BJ (cell line): Measurements from ENCODE around the gene HERC3. TPM values are rescaled to one million over a fixed set of nuclear protein-coding genes. Genes with fewer than 3 reads are reported as not detected.

Experiments used
- CTCF ChIA-PET: fragments of 350-600 bp; formaldehyde crosslinking; extraction: SDS; loops from one replicate; lab custom pipeline; 2021; ENCODE audit warnings: antibody characterized with exemption, inconsistent platforms; lab: Yijun Ruan, JAX
- POLR2A ChIA-PET: fragments of 300-600 bp; sonication (Branson Sonifier 250); formaldehyde crosslinking; extraction: SDS; loops from one replicate; lab custom pipeline; 2021; ENCODE audit warnings: antibody characterized with exemption; lab: Charles Lee
- DNase-seq: peaks from one replicate; pipeline ENCODE4 v3.0.0-alpha.2; 2011; ENCODE audit warnings: low read depth
- H3K27me3 ChIP-seq: 2 replicates; pipeline ENCODE4 v1.6.0; 2011; ENCODE audit warnings: low read length; ENCODE audit not compliant: control insufficient read depth, insufficient read depth
- H3K36me3 ChIP-seq: 2 replicates; pipeline ENCODE4 v1.5.1; 2011; ENCODE audit warnings: low read length; ENCODE audit not compliant: control insufficient read depth, insufficient read depth
- H3K4me3 ChIP-seq: 2 replicates; pipeline ENCODE4 v1.5.1; 2011; ENCODE audit warnings: low read depth, mild to moderate bottlenecking, control low read depth, low read length
- polyA plus RNA-seq: library from polyadenylated mRNA; depleted of rRNA; stranded (reverse); fragments of >200 nt; gene quantifications from 2 replicates; pipeline ENCODE4 v1.2.3, GENCODE V29; 2011
- TF ChIP-seq, protein P1 (sequence below): IDR thresholded peaks from 2 replicates; pipeline ENCODE4 v1.5.1; 2011; ENCODE audit warnings: low read depth, mild to moderate bottlenecking, control low read depth, inconsistent platforms, low read length, moderate library complexity; ENCODE audit not compliant: insufficient read depth

Gene HERC3
- polyA plus RNA-seq, 1 experiment: 13.0 TPM

GRCh38 chr4:88623097-88623496, 30.8 kb downstream of the HERC3 start:
- CTCF ChIA-PET: interaction anchor here (0.7 to 1.0 kb wide), 3 partner anchors 10 to 236 kb away, joined by 3 to 4 read pairs (median 4); no protein-coding TSS in a partner anchor
- H3K4me3 ChIP-seq: no peak overlapping the region
- TF ChIP-seq, protein P1, sequence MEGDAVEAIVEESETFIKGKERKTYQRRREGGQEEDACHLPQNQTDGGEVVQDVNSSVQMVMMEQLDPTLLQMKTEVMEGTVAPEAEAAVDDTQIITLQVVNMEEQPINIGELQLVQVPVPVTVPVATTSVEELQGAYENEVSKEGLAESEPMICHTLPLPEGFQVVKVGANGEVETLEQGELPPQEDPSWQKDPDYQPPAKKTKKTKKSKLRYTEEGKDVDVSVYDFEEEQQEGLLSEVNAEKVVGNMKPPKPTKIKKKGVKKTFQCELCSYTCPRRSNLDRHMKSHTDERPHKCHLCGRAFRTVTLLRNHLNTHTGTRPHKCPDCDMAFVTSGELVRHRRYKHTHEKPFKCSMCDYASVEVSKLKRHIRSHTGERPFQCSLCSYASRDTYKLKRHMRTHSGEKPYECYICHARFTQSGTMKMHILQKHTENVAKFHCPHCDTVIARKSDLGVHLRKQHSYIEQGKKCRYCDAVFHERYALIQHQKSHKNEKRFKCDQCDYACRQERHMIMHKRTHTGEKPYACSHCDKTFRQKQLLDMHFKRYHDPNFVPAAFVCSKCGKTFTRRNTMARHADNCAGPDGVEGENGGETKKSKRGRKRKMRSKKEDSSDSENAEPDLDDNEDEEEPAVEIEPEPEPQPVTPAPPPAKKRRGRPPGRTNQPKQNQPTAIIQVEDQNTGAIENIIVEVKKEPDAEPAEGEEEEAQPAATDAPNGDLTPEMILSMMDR: no peak
- H3K36me3 ChIP-seq: no peaks in the 10 kb centered on the region
- H3K27me3 ChIP-seq: no peaks in the 10 kb centered on the region
- peak; percentile 93 for DNase-seq
- POLR2A ChIA-PET: no interaction called here

- DNase-seq: no peak
- Histone ChIP-seq H3K4me3 (no peak overlapping the region), H3K27me3 (no peaks in the 10 kb centered on the region), H3K36me3 (no peaks in the 10 kb centered on the region)
- CTCF ChIA-PET: no interaction called here
- POLR2A ChIA-PET: no interaction called here
- TF ChIP-seq, protein P1: no peak
Measured at GRCh38 chr4:88628746-88629145, 36.5 kb downstream of the HERC3 start.

DNA sequence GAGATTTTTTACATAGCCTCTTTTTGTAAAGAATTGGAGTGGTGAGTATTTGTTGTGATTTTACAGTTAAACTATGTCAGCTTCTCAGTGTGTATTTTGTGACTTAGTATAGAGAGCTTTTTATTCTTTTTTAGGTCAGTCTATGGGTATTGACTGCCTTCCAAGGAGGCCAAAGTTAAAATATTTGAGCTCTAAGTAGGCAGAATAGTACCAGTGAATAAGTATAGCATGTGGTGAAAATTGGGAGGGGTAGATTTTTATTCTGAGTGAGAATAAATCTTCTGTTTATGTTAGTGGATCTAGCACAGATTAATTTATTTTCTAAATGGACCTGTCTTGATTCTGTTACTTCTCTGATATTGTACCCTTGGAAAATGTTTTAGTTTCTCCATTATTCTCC, 37.5 kb downstream of the HERC3 start:
- H3K27me3 ChIP-seq: no peaks in the 10 kb centered on the region
- no peak overlapping the region for H3K4me3 ChIP-seq
- TF ChIP-seq, protein P1: no peak
- POLR2A ChIA-PET: no interaction called here
- CTCF ChIA-PET: interaction anchor here (0.9 to 1.0 kb wide), 2 partner anchors 77 to 95 kb away, joined by 3 read pairs; no protein-coding TSS in a partner anchor
- no peak for DNase-seq
- H3K36me3 ChIP-seq: no peaks in the 10 kb centered on the region

GRCh38 chr4:88630756-88631155, 38.5 kb downstream of the HERC3 start:
- no peak overlapping the region for H3K4me3 ChIP-seq
- no peak for DNase-seq
- TF ChIP-seq, protein P1: no peak
- H3K36me3 ChIP-seq: no peaks in the 10 kb centered on the region
- ChIA-PET POLR2A (no interaction called here), CTCF (no interaction called here)
- H3K27me3 ChIP-seq: no peaks in the 10 kb centered on the region

- ChIA-PET CTCF (no interaction called here), POLR2A (no interaction called here)
- Histone ChIP-seq H3K36me3 (no peaks in the 10 kb centered on the region), H3K4me3 (no peak overlapping the region), H3K27me3 (no peaks in the 10 kb centered on the region)
- no peak for DNase-seq
- TF ChIP-seq, protein P1: no peak
Measured at GRCh38 chr4:88643932-88644331, 51.7 kb downstream of the HERC3 start.
